Gastrocnemius medialis (tissue), 4 donors: ENCODE results near the gene PDZRN3.

Source experiments
- POLR2A ChIP-seq, 2 donors: fragments of 450-650 bp; IDR thresholded peaks; one replicate each; pipeline ENCODE4 v1.6.1; 2017; ENCODE audit warnings: antibody characterized with exemption in 2 of 2, mild to moderate bottlenecking in 2 of 2, moderate library complexity in 2 of 2
- TF ChIP-seq, protein P1 (sequence below), 5 experiments: fragments of 450-650 bp in 3 of 5; fragments of 200-600 bp in 2 of 5; sonication (generic) in 2 of 5; IDR thresholded peaks in 4 of 5; conservative IDR thresholded peaks in 1 of 5; 1 replicate in 4 of 5; 2 replicates in 1 of 5; pipeline ENCODE4 v1.5.1; 2016 to 2019; ENCODE audit warnings: antibody characterized with exemption in 5 of 5, mild to moderate bottlenecking in 3 of 5, moderate library complexity in 3 of 5

DNA sequence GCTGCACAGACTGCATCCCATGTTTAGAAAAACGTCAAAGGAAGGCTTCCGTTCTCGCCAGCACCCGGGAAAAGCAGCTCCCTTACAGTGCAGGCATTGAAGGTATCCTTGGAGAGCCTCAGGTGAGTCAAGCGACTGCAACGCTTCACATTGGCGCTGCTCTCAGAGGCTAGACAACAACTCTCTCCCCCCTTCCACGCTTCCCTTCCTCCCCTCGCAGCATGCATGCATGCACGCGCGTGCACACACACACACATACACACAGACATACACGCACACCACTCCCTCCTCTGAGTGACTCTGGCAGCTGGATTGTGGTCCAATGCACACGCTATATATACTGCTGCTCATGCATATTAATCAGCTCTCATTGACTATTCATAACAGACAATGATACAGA, 191.1 kb downstream of the PDZRN3 start:
- TF ChIP-seq, protein P1, sequence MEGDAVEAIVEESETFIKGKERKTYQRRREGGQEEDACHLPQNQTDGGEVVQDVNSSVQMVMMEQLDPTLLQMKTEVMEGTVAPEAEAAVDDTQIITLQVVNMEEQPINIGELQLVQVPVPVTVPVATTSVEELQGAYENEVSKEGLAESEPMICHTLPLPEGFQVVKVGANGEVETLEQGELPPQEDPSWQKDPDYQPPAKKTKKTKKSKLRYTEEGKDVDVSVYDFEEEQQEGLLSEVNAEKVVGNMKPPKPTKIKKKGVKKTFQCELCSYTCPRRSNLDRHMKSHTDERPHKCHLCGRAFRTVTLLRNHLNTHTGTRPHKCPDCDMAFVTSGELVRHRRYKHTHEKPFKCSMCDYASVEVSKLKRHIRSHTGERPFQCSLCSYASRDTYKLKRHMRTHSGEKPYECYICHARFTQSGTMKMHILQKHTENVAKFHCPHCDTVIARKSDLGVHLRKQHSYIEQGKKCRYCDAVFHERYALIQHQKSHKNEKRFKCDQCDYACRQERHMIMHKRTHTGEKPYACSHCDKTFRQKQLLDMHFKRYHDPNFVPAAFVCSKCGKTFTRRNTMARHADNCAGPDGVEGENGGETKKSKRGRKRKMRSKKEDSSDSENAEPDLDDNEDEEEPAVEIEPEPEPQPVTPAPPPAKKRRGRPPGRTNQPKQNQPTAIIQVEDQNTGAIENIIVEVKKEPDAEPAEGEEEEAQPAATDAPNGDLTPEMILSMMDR (IDR thresholded peaks at IDR 0.05 in 4 of 5, conservative IDR thresholded peaks at IDR 0.05 in 1 of 5), result no peak
- TF ChIP-seq POLR2A (IDR thresholded peaks at IDR 0.05), result no peak
